Heart left ventricle (tissue), 16 donors: Measurements from ENCODE around the gene PNPLA1. TPM values are rescaled to one million over a fixed set of nuclear protein-coding genes. Genes with fewer than 3 reads are reported as not detected.
A peak's percentile ranks its signal among the peaks of the same experiment; 100 is the strongest.

Experiments
- ATAC-seq, 4 donors: fragments of 200-7000 bp; cut with Tn5 transposase; one replicate each; pipeline ENCODE4 v1.9.1; 2020 to 2022; ENCODE audit warnings: moderate library complexity in 4 of 4, mild to moderate bottlenecking in 3 of 4, moderate number of reproducible peaks in 1 of 4
- DNase-seq, 5 donors: peaks; one replicate each; pipeline ENCODE4 v3.0.0-alpha.2; 2020
- H3K27ac ChIP-seq, 12 donors: fragments of 200-600 bp; sonication (generic) in 4 of 12; one replicate each; pipeline versions ENCODE4 v1.5.0 to v1.8.0; 2016 to 2022; ENCODE audit warnings: mild to moderate bottlenecking in 2 of 12
- H3K27me3 ChIP-seq, 9 donors: fragments of 200-600 bp; sonication (generic) in 2 of 9; one replicate each; pipeline versions ENCODE4 v1.5.1 to v1.8.0; 2016 to 2022; ENCODE audit warnings: mild to moderate bottlenecking in 3 of 9
- H3K36me3 ChIP-seq, 9 donors: fragments of 200-600 bp; sonication (generic) in 2 of 9; one replicate each; pipeline versions ENCODE4 v1.5.0 to v1.8.0; 2018 to 2022; ENCODE audit warnings: mild to moderate bottlenecking in 2 of 9
- H3K4me1 ChIP-seq, 12 donors: fragments of 200-600 bp; sonication (generic) in 4 of 12; one replicate each; pipeline versions ENCODE4 v1.5.0 to v1.8.0; 2016 to 2022; ENCODE audit warnings: mild to moderate bottlenecking in 3 of 12
- H3K4me3 ChIP-seq, 12 donors: fragments of 200-600 bp; sonication (generic) in 4 of 12; one replicate each; pipeline versions ENCODE4 v1.5.0 to v1.8.0; 2017 to 2022; ENCODE audit warnings: mild to moderate bottlenecking in 9 of 12, moderate library complexity in 4 of 12
- H3K9me3 ChIP-seq, 12 donors: fragments of 200-600 bp; sonication (generic) in 4 of 12; one replicate each; pipeline versions ENCODE4 v1.5.0 to v1.8.0; 2016 to 2022; ENCODE audit warnings: mild to moderate bottlenecking in 1 of 12
- CTCF ChIP-seq, 12 donors: fragments of 200-600 bp; sonication (generic) in 4 of 12; IDR thresholded peaks; one replicate each; pipeline versions ENCODE4 v1.5.0 to v1.8.0; 2018 to 2022; ENCODE audit warnings: antibody characterized with exemption in 12 of 12, mild to moderate bottlenecking in 5 of 12
- POLR2A ChIP-seq, 2 donors: fragments of 450-650 bp; IDR thresholded peaks; one replicate each; pipeline ENCODE4 v1.6.1; 2017; ENCODE audit warnings: antibody characterized with exemption in 2 of 2, mild to moderate bottlenecking in 2 of 2, moderate library complexity in 2 of 2
- WGBS, 4 donors: extraction: QIAGEN DNeasy Blood & Tissue Kit in 2 of 4; methylation state at CpG; one replicate each; pipeline versions ENCODE4 v1.1.5 to v1.1.7; 2013 to 2018; 5-methylcytosine and 5-hydroxymethylcytosine counted together
- intact Hi-C, 10 donors: fragments of 100-400 bp; cut with DNase I; formaldehyde crosslinking; loops; one replicate each; pipeline versions ENCODE4 v1.11.1 to v1.14.2; 2022
- polyA plus RNA-seq, 2 donors: library from polyadenylated mRNA; stranded (reverse); fragments of 200-250 nt; gene quantifications; one replicate each; pipeline ENCODE4 v1.2.3, GENCODE V29; 2013
- total RNA-seq, 9 donors: library from RNA; depleted of rRNA in 2 of 9; stranded (reverse); fragments of >200 nt in 2 of 9; fragmentation: NEBNext Ultra II Directional in 3 of 9; extraction: Animal tissue kit (Norgen Biotek cat#: 25700) in 3 of 9; gene quantifications; one replicate each; pipeline versions ENCODE4 v1.1.0 to v1.2.4, GENCODE V29; 2016 to 2023
- donor health status: ischemic (EF 13 %, LVEDD 7.1; RV severe dilation, severe dysfunction).
- donor health status: healthy with polysubstance abuse.
- donor health status: DM: no; HTN: yes; CAD: no.
- donor health status: DM: no; HTN: no; CAD: no.
- donor health status: ischemic (EF 25% LVEDD 6.9; RV normal size, moderate dysfunction).
- donor health status: ischemic (EF 25% LVEDD 5.7; RV mildly dilated, moderate dysfunction).
- donor health status: healthy.
- donor health status: DM: yes; HTN: yes; CAD: no.
- donor health status: ischemic (EF 35%, LVEDD 5.7; RV mildly dilated, moderate dysfunction).
- donor health status: nonischemic (EF 11% LVEDD 7.7; RV severe dilation, severe dysfunction).
- donor health status: DM: yes; HTN: yes; CAD: no.
- donor health status: PGD.
- donor health status: ischemic (EF 29% LVEDD 5.4; RV normal size, mild dysfunction).
- donor health status: nonischemic (EF 23%, LVEDD 6.1; RV moderate dilation, normal function).

PNPLA1 gene
- total and polyA plus RNA-seq, 11 donors: 0.06 to 0.41 TPM; not detected in 9

- Histone ChIP-seq H3K9me3 (peaks cover 0 to 8% (median 0%) of the 10 kb centered on the region in 12 donors), H3K27ac (peak overlapping the region in 2 of 12 donors; percentile 6), H3K27me3 (peaks cover 0 to 66% (median 8%) of the 10 kb centered on the region in 9 donors), H3K4me1 (peaks cover 0 to 24% (median 12%) of the 10 kb centered on the region in 12 donors), H3K4me3 (no peak overlapping the region), H3K36me3 (no peaks in the 10 kb centered on the region)
- intact Hi-C loops: loop anchor here in 3 of 10 donors (10.0 kb wide), 1 partner anchor 225 kb away; no protein-coding TSS in a partner anchor
- 61 to 67% (median 64%) methylated on average over 4 of the region's 4 CpGs for WGBS, 4 donors
- ATAC-seq (peak in 3 of 4 donors; percentile 27 to 91 (median 63)), DNase-seq (no peak)
- TF ChIP-seq CTCF (IDR thresholded peaks at IDR 0.05) (no peak), POLR2A (IDR thresholded peaks at IDR 0.05) (no peak)
These were observed 80.2 kb downstream of the PNPLA1 start for GRCh38 chr6:36350082-36350481.

- H3K9me3 ChIP-seq: peaks cover 0 to 8% (median 0%) of the 10 kb centered on the region in 12 donors
- H3K4me3 ChIP-seq: no peak overlapping the region
- H3K27me3 ChIP-seq: peaks cover 0 to 66% (median 8%) of the 10 kb centered on the region in 9 donors
- no peaks in the 10 kb centered on the region for H3K36me3 ChIP-seq
- ATAC-seq (peak; percentile 20 to 90 (median 72)), DNase-seq (peak in 1 of 5 donors; percentile 59)
- 38 to 51% (median 46%) methylated on average over 15 of the region's 15 CpGs for WGBS, 4 donors
- peaks cover 0 to 24% (median 12%) of the 10 kb centered on the region in 12 donors for H3K4me1 ChIP-seq
- intact Hi-C loops: loop anchor here in 3 of 10 donors (10.0 kb wide), 1 partner anchor 226 kb away; no protein-coding TSS in a partner anchor
- peak overlapping the region in 5 of 12 donors; percentile 3 to 63 (median 14) for H3K27ac ChIP-seq
- TF ChIP-seq POLR2A (IDR thresholded peaks at IDR 0.05) (no peak), CTCF (IDR thresholded peaks at IDR 0.05) (no peak)
These were observed 81.1 kb downstream of the PNPLA1 start for GRCh38 chr6:36350681-36351571.

DNA sequence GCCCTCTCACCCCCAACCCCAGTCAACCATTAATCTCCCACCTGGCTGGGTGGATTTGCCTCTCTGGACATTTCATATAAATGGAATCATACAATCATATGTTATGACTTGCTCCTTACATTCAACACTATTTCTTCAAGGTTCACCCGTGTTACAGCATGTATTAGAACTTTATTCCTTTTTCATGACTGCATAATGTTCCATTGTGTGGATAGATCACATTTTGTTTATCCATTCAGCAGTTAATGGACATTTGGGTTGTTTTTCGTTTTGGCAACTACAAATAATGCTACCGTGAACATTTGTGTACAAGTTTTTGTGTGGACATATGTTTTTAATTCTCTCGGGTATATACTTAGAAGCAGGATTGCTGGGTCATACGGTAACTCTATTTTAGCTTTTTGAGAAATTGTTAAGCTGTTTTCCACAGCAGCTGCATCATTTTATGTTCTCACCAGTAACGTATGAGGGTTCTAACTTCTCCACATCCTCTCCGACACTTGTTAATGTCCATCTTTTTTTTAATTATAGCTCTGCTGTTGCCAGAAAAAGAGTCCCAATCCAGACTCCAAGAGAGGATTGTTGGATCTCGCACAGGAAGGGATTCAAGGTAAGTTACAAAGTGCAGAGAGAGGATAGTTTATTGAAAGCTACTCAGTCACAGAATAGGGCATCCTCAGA is 82.8 kb downstream of the PNPLA1 start:
- Histone ChIP-seq H3K9me3 (peaks cover 0 to 8% (median 0%) of the 10 kb centered on the region in 12 donors), H3K27me3 (peaks cover 0 to 52% (median 7%) of the 10 kb centered on the region in 9 donors), H3K4me1 (peaks cover 0 to 25% (median 13%) of the 10 kb centered on the region in 12 donors), H3K36me3 (no peaks in the 10 kb centered on the region), H3K27ac (no peak overlapping the region), H3K4me3 (no peak overlapping the region)
- intact Hi-C loops: loop anchor here in 3 of 10 donors (10.0 kb wide), 1 partner anchor 228 kb away; no protein-coding TSS in a partner anchor
- no peak for TF ChIP-seq POLR2A (IDR thresholded peaks at IDR 0.05)
- no peak for TF ChIP-seq CTCF (IDR thresholded peaks at IDR 0.05)
- ATAC-seq: no peak
- WGBS, 4 donors: 91 to 94% (median 93%) methylated on average over 8 of the region's 8 CpGs
- no peak for DNase-seq
